GM15510 (cell line): ENCODE data around the gene CCDC70.

Experiments used
- POLR2A ChIP-seq: IDR thresholded peaks from 3 replicates; pipeline ENCODE4 v1.6.1; 2011; ENCODE audit warnings: borderline replicate concordance; ENCODE audit not compliant: insufficient read length; ENCODE audit errors: extremely low read depth

CCDC70 gene

DNA sequence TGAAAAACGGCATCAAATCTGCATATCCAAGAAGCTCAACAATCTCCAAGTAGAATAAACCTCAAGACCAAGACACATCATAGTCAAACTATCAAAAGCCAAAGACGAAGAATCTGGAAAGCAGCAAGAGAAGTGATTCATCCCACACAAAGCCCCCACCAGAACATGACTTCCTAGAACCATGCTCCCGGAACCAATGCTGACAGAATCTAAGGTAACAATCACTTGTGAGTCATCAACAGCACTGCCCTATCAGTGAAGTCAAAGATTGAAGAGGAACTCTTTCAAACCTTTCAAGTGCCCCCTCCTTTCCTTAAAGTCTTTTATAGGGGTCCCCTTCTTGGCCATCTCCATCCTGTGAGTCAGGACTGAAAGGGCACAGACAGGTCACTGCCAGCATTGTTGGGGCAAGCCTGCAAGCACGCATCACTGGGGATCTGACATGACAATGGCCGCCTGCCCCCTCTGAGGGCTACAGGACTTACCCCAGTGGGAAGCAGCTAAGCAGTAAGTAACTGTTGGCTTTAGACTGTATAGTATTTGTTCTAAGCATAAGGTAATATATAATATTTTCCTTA lies at the start of gene CCDC70:
TSS of gene CCDC70 (plus strand) at position 247 of the 578 bp plus-strand sequence. CDS start 3,443 bp downstream, outside the sequence.
- no peak for TF ChIP-seq POLR2A

DNA sequence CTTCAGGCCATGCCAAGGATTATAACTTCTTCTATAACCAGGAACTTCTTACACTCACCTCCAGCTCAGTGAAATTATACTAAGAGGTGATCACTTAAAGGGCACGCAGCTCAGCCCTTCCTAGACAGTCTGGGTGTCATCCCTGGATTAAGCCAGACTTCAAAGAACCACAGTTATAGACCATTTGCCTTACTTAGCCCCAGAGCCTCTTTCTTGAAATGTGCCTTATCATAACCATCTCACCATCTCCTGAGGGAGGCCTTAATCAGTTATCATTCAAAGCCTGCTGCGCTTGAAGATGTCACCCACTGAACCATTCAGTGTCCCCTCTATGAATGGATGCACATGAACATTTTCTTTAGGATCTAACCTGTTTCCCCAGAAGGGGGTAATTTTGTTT lies 47.7 kb upstream of the CCDC70 start:
- no peak for TF ChIP-seq POLR2A

DNA sequence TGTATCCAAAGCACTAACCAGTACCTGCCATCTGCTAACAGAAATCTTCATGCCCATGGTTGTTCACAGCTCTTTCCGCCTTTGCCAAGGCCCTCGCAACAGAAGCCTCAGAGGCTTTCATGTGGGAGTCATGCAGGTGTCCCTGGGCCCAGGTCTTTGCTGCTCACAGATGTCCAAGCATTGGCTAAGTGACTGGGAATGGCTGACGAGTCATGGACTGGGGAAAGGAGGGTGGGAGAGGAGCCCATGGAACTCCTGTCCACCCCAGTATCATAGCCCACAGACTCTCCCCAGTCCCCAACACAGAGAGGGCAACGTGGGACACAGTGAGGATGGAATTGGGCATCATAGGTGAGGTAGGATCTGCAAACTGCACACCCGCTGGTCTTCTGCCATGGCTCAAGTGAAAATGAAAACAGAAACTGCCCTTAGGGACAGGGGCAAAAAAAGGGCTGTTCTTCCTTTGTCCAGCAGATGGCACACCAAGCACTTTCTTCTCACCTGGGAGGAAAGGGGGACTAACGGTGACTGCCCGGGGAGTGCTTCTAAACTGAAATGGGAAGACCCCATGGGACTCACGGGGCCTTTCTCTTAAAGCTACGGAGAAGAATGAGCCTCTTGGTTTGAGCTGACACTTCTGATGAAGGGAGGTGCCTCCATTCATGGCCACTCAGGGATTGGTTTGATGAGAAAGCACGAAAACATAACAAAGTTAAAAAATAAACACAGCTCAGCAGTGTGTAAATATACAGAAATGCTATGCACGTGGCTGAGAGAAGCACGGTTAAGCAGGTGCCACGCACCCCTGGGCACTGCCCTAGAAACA lies 46.7 kb upstream of the CCDC70 start:
- no peak for TF ChIP-seq POLR2A

DNA sequence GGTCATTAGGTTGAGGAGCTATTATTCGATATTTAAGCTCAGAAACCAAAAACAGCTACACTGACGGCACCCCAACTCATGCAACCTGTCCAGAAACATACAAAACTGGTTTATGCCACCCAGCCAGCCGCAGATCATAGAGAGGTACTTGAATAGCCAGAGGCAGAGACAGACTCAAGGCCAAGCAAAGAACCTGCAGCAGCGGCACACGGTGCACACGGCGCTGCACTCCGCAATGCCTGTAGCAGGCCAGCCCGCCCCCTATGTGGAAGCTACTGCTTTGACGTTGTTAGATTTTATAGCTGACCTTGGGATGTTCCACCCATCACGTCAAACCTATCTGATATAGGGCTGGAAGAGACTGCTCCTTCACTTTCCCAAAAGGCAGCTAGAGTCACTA lies 45.9 kb upstream of the CCDC70 start:
- TF ChIP-seq POLR2A = no peak

DNA sequence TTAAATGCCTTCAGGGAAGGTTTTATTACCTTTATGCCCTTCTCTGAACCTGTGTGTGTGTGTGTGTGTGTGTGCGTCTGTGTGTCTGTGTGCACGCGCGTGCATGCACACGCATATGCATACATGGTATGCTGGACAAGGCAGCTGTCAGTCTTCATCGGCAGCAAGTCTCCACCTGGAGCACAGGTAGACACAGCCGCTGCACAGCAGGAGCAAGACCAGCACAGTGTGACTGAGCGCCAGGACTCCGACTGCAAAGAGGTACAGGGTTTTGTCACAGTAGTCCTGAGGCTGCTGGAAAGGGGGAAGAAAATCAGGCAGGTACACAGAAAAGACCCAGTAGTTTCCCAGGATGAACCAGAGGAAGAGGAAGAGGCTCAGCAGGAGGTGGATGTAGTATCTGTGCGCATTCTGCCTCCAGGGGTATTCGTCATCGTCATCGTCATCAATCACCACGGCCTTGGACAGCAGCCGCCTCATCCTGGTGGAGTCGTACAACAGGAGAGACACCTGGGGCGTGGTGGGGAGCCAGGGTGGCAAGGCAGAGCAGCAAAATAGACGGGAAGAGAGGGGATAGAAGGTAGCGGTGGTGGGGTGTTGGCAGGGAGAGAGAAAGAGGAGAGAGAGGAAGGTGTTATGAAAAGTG lies 45.0 kb upstream of the CCDC70 start:
- no peak for TF ChIP-seq POLR2A

DNA sequence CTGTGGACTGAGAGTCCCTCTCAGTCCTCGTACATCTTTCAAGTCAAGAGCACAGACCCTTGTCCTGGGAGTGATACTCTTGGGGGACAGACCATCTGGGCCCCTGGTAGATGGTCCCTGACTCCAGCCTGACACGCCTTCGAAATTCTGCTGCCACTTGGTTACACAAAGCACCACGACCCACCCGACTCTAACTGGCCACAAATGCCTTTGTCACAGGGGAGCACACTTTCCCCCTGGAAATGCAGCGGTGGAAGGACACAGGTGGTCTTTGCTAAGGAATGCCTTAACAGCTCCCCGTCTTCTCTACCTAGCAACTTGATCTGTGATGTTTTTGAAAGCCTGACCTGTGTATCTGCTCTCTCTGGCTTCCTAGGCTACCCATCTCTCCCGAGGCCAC lies 44.1 kb upstream of the CCDC70 start:
- no peak for TF ChIP-seq POLR2A

DNA sequence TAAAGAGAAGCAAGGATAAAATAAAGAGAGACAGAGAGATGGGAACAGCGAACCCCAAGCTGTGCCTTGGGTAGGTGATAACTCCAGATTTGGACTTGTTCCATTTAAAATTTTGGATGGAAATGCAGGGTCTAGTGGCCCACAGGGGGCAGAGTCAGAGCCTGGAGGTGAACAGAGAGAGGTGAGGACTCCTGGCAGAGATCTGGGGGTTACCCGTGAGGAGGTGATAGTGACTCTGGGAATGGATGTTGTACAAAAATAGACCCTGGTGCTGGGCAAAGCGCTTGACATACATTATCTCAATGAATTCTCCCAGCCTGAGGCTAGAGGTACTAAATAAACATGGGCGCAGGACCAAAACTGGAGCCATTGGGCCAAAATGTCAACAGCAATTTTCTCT lies 43.5 kb upstream of the CCDC70 start:
- no peak for TF ChIP-seq POLR2A

DNA sequence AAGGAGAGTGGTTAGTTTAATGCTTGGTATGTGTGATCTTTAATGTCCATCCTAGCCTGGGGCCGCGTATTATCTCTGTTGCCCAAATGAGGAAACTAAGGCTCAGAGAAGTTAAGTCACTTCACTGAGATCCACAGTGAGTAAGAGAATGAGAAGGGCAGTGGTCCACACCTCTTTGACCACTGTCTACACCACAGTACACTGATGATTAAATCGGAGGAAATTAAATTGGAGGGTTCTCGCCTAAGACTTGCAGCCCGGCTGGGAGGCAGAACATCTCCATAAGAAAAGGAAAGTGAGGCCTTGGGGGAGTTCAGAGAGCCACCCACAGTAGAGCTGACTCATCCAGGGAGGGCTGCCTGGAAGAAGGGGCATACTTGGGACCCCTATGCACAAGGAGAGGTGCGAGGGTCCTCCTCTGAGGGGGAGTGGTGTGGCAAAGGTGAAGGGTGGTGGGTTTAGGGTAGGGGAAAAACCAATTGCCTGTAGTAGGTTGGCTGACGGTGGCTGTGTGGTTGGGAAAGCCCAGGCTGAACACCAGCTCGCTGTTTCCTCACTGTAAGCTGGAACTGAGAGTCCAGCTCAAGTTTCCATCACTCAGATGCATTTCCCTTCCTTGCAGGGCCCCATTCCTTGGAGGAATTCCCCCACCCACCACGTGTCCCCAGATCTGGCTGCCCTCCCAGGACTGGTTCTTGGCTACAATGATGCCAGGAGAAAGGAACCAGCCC lies 42.8 kb upstream of the CCDC70 start:
- no peak for TF ChIP-seq POLR2A

DNA sequence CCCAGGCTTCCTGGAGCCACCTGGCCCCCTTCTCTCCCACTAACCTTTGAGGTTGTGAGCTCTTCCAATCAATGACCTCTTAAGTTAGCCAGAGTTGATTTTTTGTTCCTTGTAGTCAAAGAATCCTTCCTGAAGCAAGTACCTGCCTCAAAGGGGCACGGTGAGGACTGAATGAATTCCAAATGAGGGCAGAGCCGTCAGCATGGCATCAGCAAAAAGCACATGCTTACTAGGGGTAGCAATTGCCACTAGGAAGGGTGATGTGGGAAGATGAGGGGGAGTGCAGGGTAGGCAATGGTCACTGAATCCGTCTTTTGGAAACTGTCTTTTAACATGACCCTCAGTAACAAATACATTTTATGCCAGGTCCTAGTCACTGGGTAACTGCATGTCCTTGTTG lies 42.2 kb upstream of the CCDC70 start:
- TF ChIP-seq POLR2A = no peak

DNA sequence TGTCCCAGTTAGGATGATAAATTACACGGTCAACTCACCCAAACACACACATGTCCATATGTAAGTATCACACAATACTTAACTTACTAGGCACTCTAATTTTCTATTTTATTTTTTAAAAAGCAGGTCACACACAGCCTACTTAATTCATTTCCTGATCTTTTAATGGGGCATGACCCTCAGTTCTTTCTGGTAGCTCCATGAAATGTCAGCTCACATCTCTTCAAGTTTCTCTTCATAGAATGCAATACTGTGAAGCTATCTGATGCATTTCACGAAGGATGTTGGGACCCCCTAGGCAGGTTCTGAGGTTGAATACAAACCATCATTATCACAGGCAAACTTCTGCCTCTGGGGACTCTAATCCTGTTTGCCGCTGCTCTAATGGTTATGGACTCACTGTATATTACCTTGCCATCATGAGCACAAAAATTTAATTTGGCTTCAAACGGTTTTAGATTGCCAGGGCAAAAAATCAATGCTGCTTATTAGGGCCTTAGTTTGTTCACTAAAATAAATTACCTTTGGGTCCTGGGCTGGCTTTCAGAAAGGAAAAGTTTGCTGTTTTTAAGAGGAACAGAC lies 41.7 kb upstream of the CCDC70 start:
- no peak for TF ChIP-seq POLR2A

DNA sequence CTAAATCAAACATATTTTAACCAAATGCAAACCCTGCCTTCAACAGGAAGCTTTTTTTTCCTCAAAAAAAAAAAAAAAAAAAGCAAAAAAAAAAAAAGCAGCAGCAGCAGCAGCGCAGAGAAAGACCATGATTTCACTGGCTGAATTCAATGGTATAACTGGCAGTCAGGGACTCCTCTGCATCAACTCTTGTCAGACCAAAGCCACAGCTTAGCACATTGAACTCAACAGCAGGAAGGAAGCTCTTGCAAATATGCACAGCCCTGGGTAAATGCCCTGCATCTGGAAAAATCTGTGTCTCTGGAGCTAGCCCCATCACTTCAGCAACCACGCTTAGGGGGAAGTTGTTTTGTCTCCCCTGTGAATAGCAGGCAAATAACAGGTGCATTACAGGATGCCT lies 40.2 kb upstream of the CCDC70 start:
- no peak for TF ChIP-seq POLR2A

DNA sequence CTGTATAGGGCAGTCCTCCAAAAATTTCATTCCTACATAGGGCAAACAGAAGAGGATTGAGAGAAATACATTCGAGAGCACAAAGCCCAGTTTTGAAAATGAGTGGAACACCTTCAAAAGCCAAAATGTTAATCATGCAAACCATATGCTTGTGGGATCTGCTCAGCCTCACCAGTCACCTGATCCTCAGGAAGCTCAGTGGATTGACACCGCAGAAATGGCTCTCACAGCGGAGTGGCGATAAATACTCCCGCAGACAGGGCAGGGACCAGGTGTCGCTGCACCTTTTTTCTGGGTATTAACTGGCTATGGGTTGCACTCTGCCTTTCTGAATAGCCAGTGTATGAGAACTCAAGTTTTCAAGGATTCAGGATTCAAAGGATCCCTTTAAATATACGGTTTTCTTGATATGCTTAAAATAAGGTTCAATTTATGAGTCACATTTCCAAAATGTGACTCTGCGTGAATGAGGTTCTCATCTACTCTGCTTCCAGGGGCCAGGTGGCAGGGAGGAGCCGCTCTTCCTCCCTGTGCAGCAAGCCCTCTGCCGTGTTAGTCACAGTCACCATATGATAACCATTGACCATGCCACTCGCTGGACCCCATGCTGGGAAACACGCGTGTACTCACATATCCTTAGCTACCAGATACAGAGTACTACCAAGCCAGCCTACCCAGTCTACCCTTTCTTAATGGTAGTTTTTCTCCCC lies 39.5 kb upstream of the CCDC70 start:
- no peak for TF ChIP-seq POLR2A

DNA sequence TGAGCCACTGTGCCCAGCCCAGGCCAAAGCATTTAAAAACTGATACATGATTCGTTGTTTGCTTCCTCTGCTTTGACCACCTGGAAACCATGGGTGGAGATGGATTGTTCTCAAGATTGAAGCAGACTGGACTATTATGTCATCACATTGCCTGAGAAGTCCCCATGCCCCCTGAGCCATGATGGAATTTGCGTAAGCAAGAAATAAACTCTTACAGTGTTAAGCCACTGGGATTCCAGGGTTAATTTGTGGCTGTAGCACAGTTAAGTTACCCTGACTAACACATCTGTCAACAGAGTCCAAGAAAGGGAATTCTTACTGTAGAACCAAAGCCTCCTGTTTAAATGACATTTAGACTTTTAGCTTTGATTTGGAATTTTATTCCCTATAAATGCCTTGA lies 38.4 kb upstream of the CCDC70 start:
- TF ChIP-seq POLR2A = no peak

DNA sequence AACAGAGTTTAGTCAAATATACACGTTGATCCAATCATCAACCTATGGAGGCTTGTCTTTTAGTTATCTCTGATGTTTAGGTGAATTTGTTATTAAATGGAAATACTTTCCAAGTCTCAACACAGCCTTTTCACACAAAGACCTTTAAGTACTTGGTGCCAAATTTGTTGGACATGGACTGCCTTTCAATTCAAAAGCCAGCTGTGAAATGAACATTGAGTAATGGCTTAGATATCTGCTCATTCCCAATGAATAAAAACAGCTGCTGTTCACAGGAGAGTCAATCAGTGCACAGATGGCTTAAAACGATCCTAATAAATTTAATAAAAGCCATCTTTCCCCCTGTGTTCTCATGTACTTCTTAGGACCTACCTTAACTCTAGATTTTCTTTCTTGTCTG lies 37.9 kb upstream of the CCDC70 start:
- no peak for TF ChIP-seq POLR2A
